CD4-positive, alpha-beta memory T cell (primary cell): ENCODE measurements around the gene SLC37A1. TPM values are rescaled to one million over a fixed set of nuclear protein-coding genes. Genes with fewer than 3 reads are reported as not detected.

ENCODE experiments used
- CTCF ChIA-PET: fragments of 350-600 bp; sonication (Branson Sonifier 250); formaldehyde crosslinking; loops from one replicate; lab custom pipeline; 2021; ENCODE audit warnings: inconsistent platforms; ENCODE audit not compliant: partially characterized antibody; lab: Charles Lee
- POLR2A ChIA-PET: fragments of 350-600 bp; sonication (Branson Sonifier 250); formaldehyde crosslinking; loops from one replicate; lab custom pipeline; 2021; ENCODE audit not compliant: partially characterized antibody; lab: Charles Lee
- DNase-seq, 5 donors: peaks; one replicate each; pipeline versions ENCODE4 v3.0.0 to v3.0.0-alpha.2; 2020 to 2022; ENCODE audit warnings: mixed read lengths in 1 of 5
- H3K27ac ChIP-seq: one replicate; pipeline ENCODE4 v1.7.0; 2013; ENCODE audit warnings: low read depth, low read length
- H3K27me3 ChIP-seq: 2 replicates; pipeline ENCODE4 v1.7.0; 2013; ENCODE audit warnings: mild to moderate bottlenecking, low read length, moderate library complexity; ENCODE audit not compliant: insufficient read depth
- H3K36me3 ChIP-seq: 2 replicates; pipeline ENCODE4 v1.7.0; 2013; ENCODE audit warnings: mild to moderate bottlenecking, low read length, moderate library complexity; ENCODE audit not compliant: insufficient read depth
- H3K4me1 ChIP-seq: 2 replicates; pipeline ENCODE4 v1.7.0; 2013; ENCODE audit warnings: mild to moderate bottlenecking, low read length, moderate library complexity; ENCODE audit not compliant: insufficient read depth
- H3K4me3 ChIP-seq, 2 donors: one replicate each; pipeline ENCODE4 v1.7.0; 2013; ENCODE audit warnings: low read length in 2 of 2, mild to moderate bottlenecking in 1 of 2
- H3K9me3 ChIP-seq, 2 donors: one replicate each; pipeline ENCODE4 v1.7.0; 2013; ENCODE audit warnings: low read length in 2 of 2, control low read depth in 1 of 2; ENCODE audit not compliant: control insufficient read depth in 1 of 2
- H3K27ac Mint-ChIP-seq, 7 donors: one replicate each; pipeline ENCODE4 v1.8.0; 2020 to 2021; ENCODE audit warnings: mixed read lengths in 7 of 7, mild to moderate bottlenecking in 6 of 7, inconsistent platforms in 3 of 7, moderate library complexity in 3 of 7
- H3K27me3 Mint-ChIP-seq, 2 donors: one replicate each; pipeline ENCODE4 v1.8.0; 2020 to 2021; ENCODE audit warnings: mixed read lengths in 2 of 2
- H3K36me3 Mint-ChIP-seq, 2 donors: one replicate each; pipeline ENCODE4 v1.8.0; 2020 to 2021; ENCODE audit warnings: mixed read lengths in 2 of 2, inconsistent platforms in 1 of 2, mild to moderate bottlenecking in 1 of 2
- H3K4me1 Mint-ChIP-seq, 4 donors: one replicate each; pipeline ENCODE4 v1.8.0; 2020 to 2021; ENCODE audit warnings: mixed read lengths in 4 of 4, mild to moderate bottlenecking in 1 of 4
- H3K4me3 Mint-ChIP-seq, 8 donors: one replicate each; pipeline ENCODE4 v1.8.0; 2020 to 2021; ENCODE audit warnings: mixed read lengths in 8 of 8, mild to moderate bottlenecking in 7 of 8, moderate library complexity in 6 of 8, inconsistent platforms in 3 of 8
- H3K9me3 Mint-ChIP-seq, 8 donors: one replicate each; pipeline ENCODE4 v1.8.0; 2020 to 2021; ENCODE audit warnings: mixed read lengths in 8 of 8, mild to moderate bottlenecking in 5 of 8, inconsistent platforms in 3 of 8, moderate library complexity in 1 of 8
- intact Hi-C: fragments of 100-400 bp; cut with micrococcal nuclease; formaldehyde crosslinking; loops from one replicate; pipeline ENCODE4 v1.15.1; 2023
- polyA plus RNA-seq, 2 donors: library from polyadenylated mRNA; unstranded; fragments of 300-500 nt; fragmentation: Illumina TruSeq; gene quantifications; one replicate each; pipeline ENCODE4 v1.2.3, GENCODE V29; 2021
- total RNA-seq, 2 experiments: library from RNA; stranded (reverse); gene quantifications; one replicate each; pipeline ENCODE4 v1.2.3, GENCODE V29; 2021

The SLC37A1 gene
- total and polyA plus RNA-seq, 4 experiments from 2014 or later, result 4.7 to 18.5 (median 12.6) TPM

DNA sequence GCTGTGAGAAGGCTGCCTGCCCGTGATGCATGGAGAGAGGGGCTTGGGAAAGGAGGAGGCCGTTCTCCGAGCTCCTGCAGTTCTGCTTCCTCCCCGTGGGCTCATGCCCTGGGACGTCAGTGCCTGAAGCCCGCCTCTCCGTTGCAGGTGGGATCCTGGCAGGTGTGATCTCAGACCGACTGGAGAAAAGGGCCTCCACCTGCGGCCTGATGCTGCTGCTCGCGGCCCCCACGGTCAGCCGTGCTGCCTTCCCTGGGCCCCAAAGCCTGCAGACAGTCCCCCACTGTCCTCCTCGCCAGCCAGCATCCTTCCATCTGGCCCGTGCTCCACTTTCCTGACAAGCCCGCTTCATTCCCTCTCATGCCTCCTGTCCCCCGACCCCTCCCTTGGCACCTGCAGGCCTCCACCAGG, 50.9 kb downstream of the SLC37A1 start:
- peaks cover 50 to 74% of the 10 kb centered on the region in 2 donors for H3K36me3 Mint-ChIP-seq
- H3K27me3 Mint-ChIP-seq, result no peaks in the 10 kb centered on the region
- H3K36me3 ChIP-seq, result peaks cover 31% of the 10 kb centered on the region
- no peak overlapping the region for H3K4me3 ChIP-seq
- no peaks in the 10 kb centered on the region for H3K9me3 ChIP-seq
- no peaks in the 10 kb centered on the region for H3K9me3 Mint-ChIP-seq
- no peaks in the 10 kb centered on the region for H3K27me3 ChIP-seq
- H3K4me1 ChIP-seq, result no peaks in the 10 kb centered on the region
- no peak overlapping the region for H3K27ac Mint-ChIP-seq
- POLR2A ChIA-PET, result no interaction called here
- H3K4me1 Mint-ChIP-seq, result peaks cover 0 to 1% (median 0%) of the 10 kb centered on the region in 4 donors
- H3K27ac ChIP-seq, result no peak overlapping the region
- CTCF ChIA-PET, result no interaction called here
- DNase-seq, result no peak
- intact Hi-C loops, result no loop called here
- H3K4me3 Mint-ChIP-seq, result no peak overlapping the region

DNA sequence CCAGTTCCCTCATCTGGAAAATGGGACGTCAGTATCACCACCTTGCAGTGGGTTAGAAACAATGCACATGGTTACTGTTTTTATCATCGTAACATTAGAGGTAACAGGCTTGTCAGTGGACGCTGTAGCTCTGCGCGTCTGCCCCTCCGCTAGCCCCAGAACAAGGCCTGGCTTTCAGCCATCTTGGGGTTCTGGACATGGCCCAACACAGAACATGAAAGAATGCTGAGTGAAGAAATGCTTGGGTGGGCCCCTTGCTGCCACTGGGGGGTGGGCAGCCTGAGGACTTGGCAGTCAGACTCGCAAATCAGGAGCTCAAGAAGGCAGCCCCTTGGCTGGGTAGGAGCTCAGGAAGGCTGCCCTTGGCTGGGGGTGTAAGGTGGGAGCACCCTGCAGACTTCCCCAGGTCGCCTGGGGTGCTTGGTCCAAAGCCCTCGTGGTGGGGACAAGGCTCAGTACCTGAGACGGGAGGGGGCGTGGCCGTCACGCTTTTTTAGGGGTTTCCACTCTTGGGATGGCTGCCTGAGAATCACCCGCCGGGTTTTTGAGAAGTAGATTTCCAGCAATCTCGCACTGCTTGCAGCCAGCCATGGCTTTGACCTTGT, 51.7 kb downstream of the SLC37A1 start:
- Mint-ChIP-seq H3K4me3 (no peak overlapping the region), H3K4me1 (no peaks in the 10 kb centered on the region), H3K36me3 (peaks cover 44 to 71% of the 10 kb centered on the region in 2 donors), H3K27ac (peak overlapping the region in 1 of 7 donors; percentile 35), H3K9me3 (no peaks in the 10 kb centered on the region), H3K27me3 (no peaks in the 10 kb centered on the region)
- CTCF ChIA-PET, result no interaction called here
- no peak for DNase-seq
- POLR2A ChIA-PET, result no interaction called here
- Histone ChIP-seq H3K27me3 (no peaks in the 10 kb centered on the region), H3K36me3 (peaks cover 31% of the 10 kb centered on the region), H3K4me3 (no peak overlapping the region), H3K4me1 (no peaks in the 10 kb centered on the region), H3K27ac (no peak overlapping the region), H3K9me3 (no peaks in the 10 kb centered on the region)
- intact Hi-C loops, result no loop called here

DNA sequence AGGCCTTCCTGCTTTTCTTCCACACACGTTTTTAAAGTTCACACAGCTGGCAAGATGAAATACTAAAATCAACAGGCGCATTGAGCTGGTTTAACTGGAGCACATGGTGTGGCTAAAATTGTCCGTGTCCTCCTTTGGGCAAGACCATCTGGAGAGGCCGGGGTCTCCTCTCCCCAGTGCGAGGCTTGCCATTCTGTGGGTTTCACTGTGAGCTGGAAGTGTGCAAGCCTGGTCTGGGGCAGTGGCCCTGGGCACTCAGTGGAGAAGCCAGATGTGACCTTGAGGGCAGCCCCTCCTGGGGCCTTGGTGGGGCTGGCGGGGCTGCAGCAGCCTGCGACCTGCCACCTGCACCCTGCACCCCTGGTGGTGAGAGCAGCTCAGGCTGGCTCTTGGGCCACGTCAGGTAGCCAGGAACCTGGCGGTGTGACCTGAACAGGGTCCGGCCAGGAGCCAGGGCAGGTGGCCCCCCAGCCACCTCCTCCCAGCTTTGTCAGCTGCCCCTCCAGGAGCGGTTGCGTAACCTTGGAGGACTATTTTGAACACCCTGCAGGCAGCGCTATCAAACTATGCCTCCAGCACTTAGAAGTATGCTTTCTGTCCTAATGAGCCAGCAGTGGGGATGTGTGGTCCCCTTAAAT, 52.4 kb downstream of the SLC37A1 start:
- Histone ChIP-seq H3K9me3 (no peaks in the 10 kb centered on the region), H3K36me3 (peaks cover 36% of the 10 kb centered on the region), H3K4me3 (no peak overlapping the region), H3K27me3 (no peaks in the 10 kb centered on the region), H3K27ac (no peak overlapping the region), H3K4me1 (no peaks in the 10 kb centered on the region)
- Mint-ChIP-seq H3K27ac (no peak overlapping the region), H3K4me3 (no peak overlapping the region), H3K9me3 (no peaks in the 10 kb centered on the region), H3K4me1 (no peaks in the 10 kb centered on the region), H3K27me3 (no peaks in the 10 kb centered on the region), H3K36me3 (peaks cover 40 to 68% of the 10 kb centered on the region in 2 donors)
- DNase-seq, result no peak
- intact Hi-C loops, result no loop called here
- ChIA-PET POLR2A (no interaction called here), CTCF (interaction anchor here (1.1 kb wide), 1 partner anchor 27 kb away, joined by 3 read pairs; no protein-coding TSS in a partner anchor)

DNA sequence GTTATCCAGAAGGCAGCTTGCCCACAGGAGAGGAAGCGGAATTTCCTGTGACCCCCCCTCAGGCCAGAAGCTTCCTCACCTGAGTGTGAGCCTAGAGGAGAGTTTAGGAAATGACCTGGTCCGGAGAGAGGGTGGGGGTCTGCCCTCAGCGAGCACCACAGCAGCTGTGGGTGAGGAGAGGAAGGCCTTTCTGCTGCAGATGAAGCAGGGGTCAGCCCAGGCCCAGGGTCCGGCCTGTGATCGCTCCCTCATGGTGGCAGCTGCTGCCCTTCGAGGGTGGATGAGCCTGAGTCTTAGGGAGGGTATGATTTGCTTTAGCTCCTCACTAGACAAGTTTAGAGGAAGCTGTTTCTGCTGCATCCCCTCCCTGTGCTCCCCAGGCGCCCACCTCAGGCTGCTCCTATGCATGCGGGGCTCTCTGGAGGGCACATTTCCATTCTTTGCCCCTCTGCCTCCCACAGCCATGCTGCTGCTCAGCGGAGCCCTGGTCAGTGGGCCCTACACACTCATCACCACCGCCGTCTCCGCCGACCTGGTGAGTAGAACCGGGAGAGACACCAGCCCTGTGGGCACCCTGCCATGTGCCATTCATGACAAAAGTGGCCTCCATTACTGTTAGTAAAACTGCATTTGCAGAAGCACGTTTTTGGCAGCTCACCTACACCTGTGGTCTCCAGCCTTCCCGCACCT, 53.0 kb downstream of the SLC37A1 start:
- no peaks in the 10 kb centered on the region for H3K4me1 ChIP-seq
- H3K4me3 ChIP-seq, result no peak overlapping the region
- H3K27ac Mint-ChIP-seq, result no peak overlapping the region
- CTCF ChIA-PET, result interaction anchor here (1.1 kb wide), 1 partner anchor 26 kb away, joined by 3 read pairs; no protein-coding TSS in a partner anchor
- DNase-seq, result no peak
- H3K9me3 ChIP-seq, result no peaks in the 10 kb centered on the region
- POLR2A ChIA-PET, result no interaction called here
- intact Hi-C loops, result no loop called here
- no peak overlapping the region for H3K4me3 Mint-ChIP-seq
- no peak overlapping the region for H3K27ac ChIP-seq
- no peaks in the 10 kb centered on the region for H3K27me3 Mint-ChIP-seq
- H3K9me3 Mint-ChIP-seq, result no peaks in the 10 kb centered on the region
- no peaks in the 10 kb centered on the region for H3K4me1 Mint-ChIP-seq
- peaks cover 41 to 67% of the 10 kb centered on the region in 2 donors for H3K36me3 Mint-ChIP-seq
- peaks cover 33% of the 10 kb centered on the region for H3K36me3 ChIP-seq
- no peaks in the 10 kb centered on the region for H3K27me3 ChIP-seq

DNA sequence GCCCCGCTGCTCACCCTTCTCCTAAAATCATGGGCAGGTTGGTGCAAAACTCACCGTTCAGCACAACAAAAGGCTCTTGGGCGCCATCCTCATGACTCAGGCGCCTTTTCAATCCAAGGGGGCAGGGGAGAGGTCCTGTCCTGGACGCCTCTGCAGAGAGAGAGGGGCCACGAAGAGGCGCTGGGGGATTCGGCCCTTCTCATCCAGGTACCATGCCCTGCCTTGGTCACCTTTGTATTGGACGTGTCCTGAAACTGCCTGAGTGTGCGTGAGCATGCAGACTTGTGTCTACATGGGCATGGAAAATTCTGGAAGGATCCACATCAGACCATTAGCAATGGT, 53.5 kb downstream of the SLC37A1 start:
- no peaks in the 10 kb centered on the region for H3K4me1 ChIP-seq
- CTCF ChIA-PET, result interaction anchor here (1.1 kb wide), 1 partner anchor 26 kb away, joined by 3 read pairs; no protein-coding TSS in a partner anchor
- no peak overlapping the region for H3K4me3 Mint-ChIP-seq
- H3K27me3 ChIP-seq, result no peaks in the 10 kb centered on the region
- H3K27ac ChIP-seq, result no peak overlapping the region
- peaks cover 29% of the 10 kb centered on the region for H3K36me3 ChIP-seq
- no peaks in the 10 kb centered on the region for H3K9me3 ChIP-seq
- no peaks in the 10 kb centered on the region for H3K27me3 Mint-ChIP-seq
- intact Hi-C loops, result no loop called here
- peak overlapping the region in 1 of 7 donors; percentile 47 for H3K27ac Mint-ChIP-seq
- DNase-seq, result no peak
- H3K4me3 ChIP-seq, result no peak overlapping the region
- H3K36me3 Mint-ChIP-seq, result peaks cover 42 to 64% of the 10 kb centered on the region in 2 donors
- H3K9me3 Mint-ChIP-seq, result peaks cover 0 to 2% (median 0%) of the 10 kb centered on the region in 8 donors
- POLR2A ChIA-PET, result no interaction called here
- no peaks in the 10 kb centered on the region for H3K4me1 Mint-ChIP-seq

DNA sequence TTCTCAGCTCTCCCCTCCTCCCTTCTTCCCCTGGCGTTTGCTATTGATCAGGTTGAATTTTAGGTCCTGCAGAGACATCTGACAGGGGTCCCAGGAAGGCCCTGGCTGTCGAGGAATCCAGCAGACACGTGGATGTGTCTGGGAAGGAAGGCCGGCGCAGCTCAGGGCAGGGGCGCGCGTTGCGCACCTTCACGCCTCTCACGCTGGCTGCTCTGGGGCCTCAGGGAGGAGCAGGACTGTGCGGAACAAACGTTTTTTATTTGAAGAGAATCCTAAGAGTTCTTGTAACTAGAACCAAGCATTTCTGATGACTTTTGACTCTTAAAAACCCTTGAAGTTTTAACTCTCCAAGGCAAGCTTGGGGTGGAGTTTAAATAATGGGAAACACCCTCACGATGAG, 54.2 kb downstream of the SLC37A1 start:
- H3K27ac Mint-ChIP-seq, result peak overlapping the region in 2 of 7 donors; percentile 38 to 60
- ChIA-PET CTCF (no interaction called here), POLR2A (no interaction called here)
- H3K27me3 Mint-ChIP-seq, result no peaks in the 10 kb centered on the region
- no peaks in the 10 kb centered on the region for H3K4me1 Mint-ChIP-seq
- intact Hi-C loops, result no loop called here
- Histone ChIP-seq H3K27ac (no peak overlapping the region), H3K4me1 (no peaks in the 10 kb centered on the region), H3K27me3 (no peaks in the 10 kb centered on the region), H3K36me3 (peaks cover 28% of the 10 kb centered on the region), H3K9me3 (no peaks in the 10 kb centered on the region), H3K4me3 (no peak overlapping the region)
- peaks cover 42 to 62% of the 10 kb centered on the region in 2 donors for H3K36me3 Mint-ChIP-seq
- peaks cover 0 to 2% (median 0%) of the 10 kb centered on the region in 8 donors for H3K9me3 Mint-ChIP-seq
- DNase-seq, result no peak
- no peak overlapping the region for H3K4me3 Mint-ChIP-seq

DNA sequence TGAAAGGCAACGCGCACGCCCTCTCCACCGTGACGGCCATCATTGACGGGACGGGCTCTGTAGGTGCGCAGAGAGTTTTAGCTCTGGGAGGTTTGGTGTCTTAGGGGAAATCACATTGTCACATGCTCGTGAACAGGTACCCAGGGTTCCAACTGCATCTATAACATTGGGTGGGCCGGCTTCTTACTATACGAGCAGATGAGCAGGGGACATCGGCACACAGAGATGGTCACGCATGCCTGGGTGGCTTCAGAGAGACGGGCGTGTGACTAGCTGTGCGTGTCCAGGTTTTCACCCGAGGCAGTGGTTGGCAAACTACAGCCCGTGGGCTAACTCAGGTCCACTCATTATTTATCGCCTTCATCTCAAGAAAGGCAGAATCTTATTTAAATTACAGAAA, 54.7 kb downstream of the SLC37A1 start:
- ChIA-PET CTCF (no interaction called here), POLR2A (no interaction called here)
- intact Hi-C loops, result no loop called here
- Histone ChIP-seq H3K4me3 (no peak overlapping the region), H3K27ac (no peak overlapping the region), H3K9me3 (no peaks in the 10 kb centered on the region), H3K27me3 (no peaks in the 10 kb centered on the region), H3K36me3 (peaks cover 23% of the 10 kb centered on the region), H3K4me1 (no peaks in the 10 kb centered on the region)
- peak overlapping the region in 1 of 7 donors; percentile 38 for H3K27ac Mint-ChIP-seq
- H3K36me3 Mint-ChIP-seq, result peaks cover 45 to 64% of the 10 kb centered on the region in 2 donors
- H3K27me3 Mint-ChIP-seq, result no peaks in the 10 kb centered on the region
- no peaks in the 10 kb centered on the region for H3K4me1 Mint-ChIP-seq
- no peak overlapping the region for H3K4me3 Mint-ChIP-seq
- no peak for DNase-seq
- H3K9me3 Mint-ChIP-seq, result peaks cover 0 to 2% (median 0%) of the 10 kb centered on the region in 8 donors
